K562 (cell line): ENCODE data around the gene LRRC8A. TPM values are rescaled to one million over a fixed set of nuclear protein-coding genes. Genes with fewer than 3 reads are reported as not detected.
A peak's percentile ranks its signal among the peaks of the same experiment; 100 is the strongest.

Experiments
- HNRNPLL ChIP-seq: fragments of 200-400 bp; formaldehyde crosslinking; IDR thresholded peaks from 2 replicates; pipeline ENCODE4 v1.6.1; 2017; ENCODE audit warnings: low read length, low read depth, mild to moderate bottlenecking; ENCODE audit not compliant: poor library complexity, severe bottlenecking
- NFE2L1 ChIP-seq: fragments of 450-650 bp; IDR thresholded peaks from 2 replicates; pipeline ENCODE4 v1.6.1; 2016; ENCODE audit warnings: missing genetic modification characterization, low read depth, mild to moderate bottlenecking, missing compliant biosample characterization, moderate library complexity, borderline replicate concordance
- STAG1 ChIP-seq: sonication (generic); formaldehyde crosslinking; IDR thresholded peaks from 2 replicates; pipeline ENCODE4 v1.5.0; 2020; ENCODE audit warnings: missing genetic modification reagents, borderline replicate concordance
- polyA plus RNA-seq, 8 experiments: library from polyadenylated mRNA; depleted of rRNA in 4 of 8; stranded (reverse) in 5 of 8; unstranded in 3 of 8; fragments of >200 nt; fragmentation: Nextera tagmentation in 2 of 8; fragmentation: Illumina TruSeq in 1 of 8; extraction: Ambion mirVana in 2 of 8; extraction: Trizol in 1 of 8; gene quantifications; 2 replicates each; pipeline versions ENCODE4 v1.2.1 to v1.2.3, GENCODE V29; 2011 to 2014; ENCODE audit warnings: inconsistent platforms in 1 of 8, missing spikeins in 1 of 8
- total RNA-seq, 7 experiments: library from RNA; depleted of rRNA in 6 of 7; stranded (reverse); fragments of >200 nt in 6 of 7; fragmentation: Illumina TruSeq in 2 of 7; extraction: Trizol in 2 of 7; gene quantifications; 2 replicates each; pipeline versions ENCODE4 v1.2.1 to v1.2.3, GENCODE V29; 2011 to 2021; ENCODE audit warnings: low replicate concordance in 1 of 7
- TF ChIP-seq, protein P1 (sequence below), 2 experiments: fragments of 450-650 bp; IDR thresholded peaks; 2 replicates each; pipeline ENCODE4 v1.6.1; 2016; ENCODE audit warnings: mild to moderate bottlenecking in 2 of 2, borderline replicate concordance in 1 of 2, low read depth in 1 of 2, moderate library complexity in 1 of 2
- TF ChIP-seq, protein P2 (sequence below): sonication (generic); formaldehyde crosslinking; IDR thresholded peaks from 2 replicates; pipeline ENCODE4 v1.4.0; 2020; ENCODE audit warnings: mild to moderate bottlenecking, missing genetic modification reagents
- TF ChIP-seq, protein P3 (sequence below): sonication (generic); formaldehyde crosslinking; IDR thresholded peaks from 2 replicates; pipeline ENCODE4 v1.8.0; 2022; ENCODE audit warnings: mild to moderate bottlenecking, low read depth, missing genetic modification reagents
- TF ChIP-seq, protein P4 (sequence below): fragments of 250-450 bp; sonication (Bioruptor Pico); IDR thresholded peaks from 2 replicates; pipeline ENCODE4 v1.4.0; 2020

Gene LRRC8A
- total and polyA plus RNA-seq, 9 of the 15 experiments (the other 6 are each of a cell fraction or from before 2014, with no cell fraction given) = 2.9 to 24.7 (median 8.9) TPM

DNA sequence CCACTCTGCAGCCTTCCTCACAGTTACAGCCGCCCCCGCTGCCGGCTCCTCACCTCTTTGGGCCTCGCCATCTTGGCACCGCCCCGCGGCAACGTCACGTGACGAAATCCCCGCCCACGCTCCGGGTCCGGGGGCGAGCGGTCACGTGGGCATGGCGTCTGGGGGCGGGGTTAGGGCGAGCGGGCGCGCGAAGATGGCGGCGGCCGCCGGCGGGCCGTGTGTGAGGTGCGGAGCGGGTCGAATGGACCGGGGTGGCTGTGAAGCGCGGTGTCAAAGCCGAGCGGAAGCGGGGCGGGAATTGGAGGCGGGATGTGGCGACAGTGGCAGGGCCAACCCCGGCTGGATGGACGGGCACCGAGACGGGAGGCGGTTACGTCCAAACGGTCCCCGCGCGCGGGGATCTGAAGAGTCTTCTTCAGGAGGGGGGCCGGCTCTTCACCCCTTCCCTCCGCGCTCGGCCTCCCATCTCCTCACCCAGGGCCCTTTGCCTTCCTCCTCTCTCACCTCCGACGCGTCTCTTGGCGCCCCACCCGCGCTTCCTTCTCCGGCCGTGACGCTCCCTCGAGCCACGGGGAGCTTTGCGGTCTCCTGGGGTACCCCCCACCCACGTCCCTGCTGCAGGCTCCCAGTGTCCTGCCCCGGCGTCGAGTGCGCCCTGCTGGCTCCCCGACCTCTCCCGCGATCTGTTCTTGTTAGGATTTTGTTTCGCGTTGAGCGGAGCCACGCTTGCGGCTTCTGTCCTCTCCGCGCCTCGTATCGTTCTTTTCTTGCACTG, 65.8 kb downstream of the LRRC8A start, which contains the start of the genes DOLK and NUP188 (continued):
- TF ChIP-seq, protein P1, sequence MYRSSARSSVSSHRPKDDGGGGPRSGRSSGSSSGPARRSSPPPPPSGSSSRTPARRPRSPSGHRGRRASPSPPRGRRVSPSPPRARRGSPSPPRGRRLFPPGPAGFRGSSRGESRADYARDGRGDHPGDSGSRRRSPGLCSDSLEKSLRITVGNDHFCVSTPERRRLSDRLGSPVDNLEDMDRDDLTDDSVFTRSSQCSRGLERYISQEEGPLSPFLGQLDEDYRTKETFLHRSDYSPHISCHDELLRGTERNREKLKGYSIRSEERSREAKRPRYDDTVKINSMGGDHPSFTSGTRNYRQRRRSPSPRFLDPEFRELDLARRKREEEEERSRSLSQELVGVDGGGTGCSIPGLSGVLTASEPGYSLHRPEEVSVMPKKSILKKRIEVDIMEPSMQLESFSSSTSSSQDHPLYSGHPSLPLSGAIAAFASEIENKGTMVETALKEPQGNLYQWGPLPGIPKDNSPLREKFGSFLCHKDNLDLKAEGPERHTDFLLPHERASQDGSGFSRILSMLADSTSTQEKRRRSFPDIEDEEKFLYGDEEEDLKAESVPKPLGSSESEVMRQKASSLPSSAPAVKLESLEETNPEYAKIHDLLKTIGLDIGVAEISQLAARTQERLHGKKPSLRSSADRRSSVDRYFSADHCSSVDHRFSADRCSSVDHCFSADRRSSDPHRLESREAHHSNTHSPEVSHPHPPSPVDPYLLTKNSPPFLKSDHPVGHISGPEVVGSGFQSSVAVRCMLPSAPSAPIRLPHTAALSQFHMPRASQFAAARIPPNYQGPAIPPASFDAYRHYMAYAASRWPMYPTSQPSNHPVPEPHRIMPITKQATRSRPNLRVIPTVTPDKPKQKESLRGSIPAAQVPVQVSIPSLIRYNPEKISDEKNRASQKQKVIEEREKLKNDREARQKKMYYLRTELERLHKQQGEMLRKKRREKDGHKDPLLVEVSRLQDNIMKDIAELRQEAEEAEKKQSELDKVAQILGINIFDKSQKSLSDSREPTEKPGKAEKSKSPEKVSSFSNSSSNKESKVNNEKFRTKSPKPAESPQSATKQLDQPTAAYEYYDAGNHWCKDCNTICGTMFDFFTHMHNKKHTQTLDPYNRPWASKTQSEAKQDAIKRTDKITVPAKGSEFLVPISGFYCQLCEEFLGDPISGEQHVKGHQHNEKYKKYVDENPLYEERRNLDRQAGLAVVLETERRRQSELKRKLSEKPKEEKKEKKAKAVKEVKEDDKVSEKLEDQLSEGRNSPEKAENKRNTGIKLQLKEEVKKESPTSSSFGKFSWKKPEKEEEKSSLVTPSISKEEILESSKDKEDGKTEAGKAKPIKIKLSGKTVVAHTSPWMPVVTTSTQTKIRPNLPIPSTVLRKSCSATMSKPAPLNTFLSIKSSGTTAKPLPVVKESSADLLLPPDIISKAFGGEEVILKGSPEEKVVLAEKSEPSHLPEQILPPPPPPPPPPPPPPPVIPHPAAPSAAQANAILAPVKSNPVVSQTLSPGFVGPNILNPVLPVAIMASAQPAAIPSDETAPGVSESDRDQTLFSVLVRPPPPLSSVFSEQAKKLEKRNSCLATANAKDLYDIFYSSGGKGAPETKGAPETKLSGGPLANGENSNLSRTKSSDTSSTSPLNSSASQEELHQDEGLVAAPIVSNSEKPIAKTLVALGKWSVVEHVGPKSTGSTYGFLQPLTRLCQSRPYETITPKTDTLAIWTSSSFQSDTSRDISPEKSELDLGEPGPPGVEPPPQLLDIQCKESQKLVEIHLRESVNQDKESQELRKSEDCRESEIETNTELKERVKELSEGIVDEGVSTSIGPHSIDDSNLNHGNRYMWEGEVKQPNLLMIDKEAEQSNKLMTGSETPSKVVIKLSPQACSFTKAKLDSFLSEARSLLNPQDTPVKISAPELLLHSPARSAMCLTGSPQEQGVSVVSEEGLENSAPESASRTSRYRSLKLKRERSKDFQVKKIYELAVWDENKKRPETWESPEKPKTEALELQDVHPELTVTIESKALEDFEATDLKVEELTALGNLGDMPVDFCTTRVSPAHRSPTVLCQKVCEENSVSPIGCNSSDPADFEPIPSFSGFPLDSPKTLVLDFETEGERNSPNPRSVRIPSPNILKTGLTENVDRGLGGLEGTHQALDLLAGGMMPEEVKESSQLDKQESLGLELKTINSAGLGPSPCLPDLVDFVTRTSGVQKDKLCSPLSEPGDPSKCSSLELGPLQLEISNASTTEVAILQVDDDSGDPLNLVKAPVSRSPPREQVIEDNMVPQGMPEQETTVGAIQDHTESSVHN (IDR thresholded peaks at IDR 0.05; ENCODE audit: borderline replicate concordance in 1 of 2, low read depth in 1 of 2) = no peak
- TF ChIP-seq, protein P2, sequence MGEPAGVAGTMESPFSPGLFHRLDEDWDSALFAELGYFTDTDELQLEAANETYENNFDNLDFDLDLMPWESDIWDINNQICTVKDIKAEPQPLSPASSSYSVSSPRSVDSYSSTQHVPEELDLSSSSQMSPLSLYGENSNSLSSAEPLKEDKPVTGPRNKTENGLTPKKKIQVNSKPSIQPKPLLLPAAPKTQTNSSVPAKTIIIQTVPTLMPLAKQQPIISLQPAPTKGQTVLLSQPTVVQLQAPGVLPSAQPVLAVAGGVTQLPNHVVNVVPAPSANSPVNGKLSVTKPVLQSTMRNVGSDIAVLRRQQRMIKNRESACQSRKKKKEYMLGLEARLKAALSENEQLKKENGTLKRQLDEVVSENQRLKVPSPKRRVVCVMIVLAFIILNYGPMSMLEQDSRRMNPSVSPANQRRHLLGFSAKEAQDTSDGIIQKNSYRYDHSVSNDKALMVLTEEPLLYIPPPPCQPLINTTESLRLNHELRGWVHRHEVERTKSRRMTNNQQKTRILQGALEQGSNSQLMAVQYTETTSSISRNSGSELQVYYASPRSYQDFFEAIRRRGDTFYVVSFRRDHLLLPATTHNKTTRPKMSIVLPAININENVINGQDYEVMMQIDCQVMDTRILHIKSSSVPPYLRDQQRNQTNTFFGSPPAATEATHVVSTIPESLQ (CRISPR knock-in tag) = peak; percentile 40; the same call in 1 of the 2 replicates
- TF ChIP-seq NFE2L1 (tag) (no peak), STAG1 (CRISPR knock-in tag) (no peak), HNRNPLL (peak; percentile 5)
- TF ChIP-seq, protein P3, sequence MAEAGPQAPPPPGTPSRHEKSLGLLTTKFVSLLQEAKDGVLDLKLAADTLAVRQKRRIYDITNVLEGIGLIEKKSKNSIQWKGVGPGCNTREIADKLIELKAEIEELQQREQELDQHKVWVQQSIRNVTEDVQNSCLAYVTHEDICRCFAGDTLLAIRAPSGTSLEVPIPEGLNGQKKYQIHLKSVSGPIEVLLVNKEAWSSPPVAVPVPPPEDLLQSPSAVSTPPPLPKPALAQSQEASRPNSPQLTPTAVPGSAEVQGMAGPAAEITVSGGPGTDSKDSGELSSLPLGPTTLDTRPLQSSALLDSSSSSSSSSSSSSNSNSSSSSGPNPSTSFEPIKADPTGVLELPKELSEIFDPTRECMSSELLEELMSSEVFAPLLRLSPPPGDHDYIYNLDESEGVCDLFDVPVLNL (CRISPR knock-in tag) = peak; percentile 74; the same call in 1 of the 2 replicates
- TF ChIP-seq, protein P4, sequence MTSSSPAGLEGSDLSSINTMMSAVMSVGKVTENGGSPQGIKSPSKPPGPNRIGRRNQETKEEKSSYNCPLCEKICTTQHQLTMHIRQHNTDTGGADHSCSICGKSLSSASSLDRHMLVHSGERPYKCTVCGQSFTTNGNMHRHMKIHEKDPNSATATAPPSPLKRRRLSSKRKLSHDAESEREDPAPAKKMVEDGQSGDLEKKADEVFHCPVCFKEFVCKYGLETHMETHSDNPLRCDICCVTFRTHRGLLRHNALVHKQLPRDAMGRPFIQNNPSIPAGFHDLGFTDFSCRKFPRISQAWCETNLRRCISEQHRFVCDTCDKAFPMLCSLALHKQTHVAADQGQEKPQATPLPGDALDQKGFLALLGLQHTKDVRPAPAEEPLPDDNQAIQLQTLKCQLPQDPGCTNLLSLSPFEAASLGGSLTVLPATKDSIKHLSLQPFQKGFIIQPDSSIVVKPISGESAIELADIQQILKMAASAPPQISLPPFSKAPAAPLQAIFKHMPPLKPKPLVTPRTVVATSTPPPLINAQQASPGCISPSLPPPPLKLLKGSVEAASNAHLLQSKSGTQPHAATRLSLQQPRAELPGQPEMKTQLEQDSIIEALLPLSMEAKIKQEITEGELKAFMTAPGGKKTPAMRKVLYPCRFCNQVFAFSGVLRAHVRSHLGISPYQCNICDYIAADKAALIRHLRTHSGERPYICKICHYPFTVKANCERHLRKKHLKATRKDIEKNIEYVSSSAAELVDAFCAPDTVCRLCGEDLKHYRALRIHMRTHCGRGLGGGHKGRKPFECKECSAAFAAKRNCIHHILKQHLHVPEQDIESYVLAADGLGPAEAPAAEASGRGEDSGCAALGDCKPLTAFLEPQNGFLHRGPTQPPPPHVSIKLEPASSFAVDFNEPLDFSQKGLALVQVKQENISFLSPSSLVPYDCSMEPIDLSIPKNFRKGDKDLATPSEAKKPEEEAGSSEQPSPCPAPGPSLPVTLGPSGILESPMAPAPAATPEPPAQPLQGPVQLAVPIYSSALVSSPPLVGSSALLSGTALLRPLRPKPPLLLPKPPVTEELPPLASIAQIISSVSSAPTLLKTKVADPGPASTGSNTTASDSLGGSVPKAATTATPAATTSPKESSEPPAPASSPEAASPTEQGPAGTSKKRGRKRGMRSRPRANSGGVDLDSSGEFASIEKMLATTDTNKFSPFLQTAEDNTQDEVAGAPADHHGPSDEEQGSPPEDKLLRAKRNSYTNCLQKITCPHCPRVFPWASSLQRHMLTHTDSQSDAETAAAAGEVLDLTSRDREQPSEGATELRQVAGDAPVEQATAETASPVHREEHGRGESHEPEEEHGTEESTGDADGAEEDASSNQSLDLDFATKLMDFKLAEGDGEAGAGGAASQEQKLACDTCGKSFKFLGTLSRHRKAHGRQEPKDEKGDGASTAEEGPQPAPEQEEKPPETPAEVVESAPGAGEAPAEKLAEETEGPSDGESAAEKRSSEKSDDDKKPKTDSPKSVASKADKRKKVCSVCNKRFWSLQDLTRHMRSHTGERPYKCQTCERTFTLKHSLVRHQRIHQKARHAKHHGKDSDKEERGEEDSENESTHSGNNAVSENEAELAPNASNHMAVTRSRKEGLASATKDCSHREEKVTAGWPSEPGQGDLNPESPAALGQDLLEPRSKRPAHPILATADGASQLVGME (CRISPR knock-in tag) = peak; percentile 22; the same call in 1 of the 2 replicates
